GM20000 (cell line): ENCODE measurements around the gene GNB3.

ENCODE experiments used
- DNase-seq: peaks from one replicate; pipeline ENCODE4 v3.0.0; 2012; ENCODE audit warnings: low spot score
- CTCF ChIP-seq: IDR thresholded peaks from 2 replicates; pipeline ENCODE4 v1.5.1; 2012; ENCODE audit warnings: mild to moderate bottlenecking, control low read depth; ENCODE audit errors: extremely low read depth, missing control alignments

GNB3 gene

GRCh38 chr12:6819106-6820030, 21.4 kb upstream of the GNB3 start:
- TF ChIP-seq CTCF = no peak
- DNase-seq = no peak

- DNase-seq = no peak
- no peak for TF ChIP-seq CTCF
These were observed 20.6 kb upstream of the GNB3 start for GRCh38 chr12:6820166-6820565.

GRCh38 chr12:6821591-6822425, 18.9 kb upstream of the GNB3 start, which contains the start of gene GPR162:
TSS of gene GPR162 (plus strand) at chr12:6821821. CDS start at chr12:6823899, 2,078 bp downstream.
- no peak for TF ChIP-seq CTCF
- DNase-seq = no peak

GRCh38 chr12:6822426-6823135, 18.1 kb upstream of the GNB3 start:
- TF ChIP-seq CTCF = no peak
- no peak for DNase-seq

GRCh38 chr12:6823182-6824084, 17.3 kb upstream of the GNB3 start:
- DNase-seq = no peak
- no peak for TF ChIP-seq CTCF

- DNase-seq = no peak
- TF ChIP-seq CTCF = no peak
These were observed 16.5 kb upstream of the GNB3 start for GRCh38 chr12:6824085-6824775.
